SK-N-SH (cell line): ENCODE measurements around the gene WLS. TPM values are rescaled to one million over a fixed set of nuclear protein-coding genes. Genes with fewer than 3 reads are reported as not detected.

Source experiments
- CTCF ChIA-PET: fragments of 300-600, 350-600 bp; formaldehyde crosslinking; extraction: SDS; loops from one replicate; lab custom pipeline; 2021; lab: Yijun Ruan, JAX
- POLR2A ChIA-PET: fragments of 350-600 bp; sonication (Branson Sonifier 250); formaldehyde crosslinking; extraction: SDS; loops from one replicate; lab custom pipeline; 2020; ENCODE audit warnings: antibody characterized with exemption, inconsistent platforms; lab: Yijun Ruan, JAX
- DNase-seq: peaks from one replicate; pipeline ENCODE4 v3.0.0; 2012
- H2AFZ ChIP-seq: fragments of 200-600 bp; sonication (generic); 2 replicates; pipeline ENCODE4 v1.8.1; 2016; ENCODE audit warnings: antibody characterized with exemption, mild to moderate bottlenecking, low read depth
- H3F3A ChIP-seq: fragments of 200-600 bp; sonication (generic); replicated peaks from 2 replicates; pipeline ENCODE3; 2016; ENCODE audit warnings: antibody characterized with exemption, mild to moderate bottlenecking; ENCODE audit not compliant: insufficient read depth
- H3K27ac ChIP-seq, 2 experiments: fragments of 200-500 bp in 1 of 2; fragments of 200-600 bp in 1 of 2; sonication (Bioruptor generic) in 1 of 2; sonication (generic), shearing (Covaris generic) in 1 of 2; 2 replicates each; pipeline versions ENCODE4 v1.5.1 to v1.6.1; 2014 to 2016; ENCODE audit warnings: low read depth in 2 of 2, inconsistent platforms in 1 of 2, low read length in 1 of 2, mild to moderate bottlenecking in 1 of 2, mixed read lengths in 1 of 2
- H3K27me3 ChIP-seq: fragments of 200-600 bp; sonication (generic), shearing (Covaris generic); 2 replicates; pipeline ENCODE4 v1.6.1; 2016; ENCODE audit warnings: mixed run types; ENCODE audit not compliant: insufficient read depth
- H3K36me3 ChIP-seq, 2 experiments: fragments of 200-500 bp in 1 of 2; fragments of 200-600 bp in 1 of 2; sonication (Bioruptor generic) in 1 of 2; sonication (generic) in 1 of 2; replicated peaks in 1 of 2; 2 replicates each; pipeline versions ENCODE3 to v1.5.1; 2014 to 2016; ENCODE audit warnings: low read length in 1 of 2, mild to moderate bottlenecking in 1 of 2; ENCODE audit not compliant: insufficient read depth in 2 of 2, control insufficient read depth in 1 of 2
- H3K4me1 ChIP-seq, 2 experiments: fragments of 200-500 bp in 1 of 2; fragments of 200-600 bp in 1 of 2; sonication (Bioruptor generic) in 1 of 2; sonication (generic), shearing (Covaris generic) in 1 of 2; 2 replicates each; pipeline versions ENCODE4 v1.5.1 to v1.6.1; 2014 to 2016; ENCODE audit warnings: low read depth in 1 of 2, low read length in 1 of 2, mixed run types in 1 of 2; ENCODE audit not compliant: insufficient read depth in 2 of 2, control insufficient read depth in 1 of 2
- H3K4me2 ChIP-seq: fragments of 200-600 bp; sonication (generic), shearing (Covaris generic); 2 replicates; pipeline ENCODE4 v1.6.1; 2017; ENCODE audit warnings: mixed run types
- H3K4me3 ChIP-seq, 2 experiments: fragments of 200-500 bp in 1 of 2; fragments of 200-600 bp in 1 of 2; sonication (Bioruptor generic) in 1 of 2; sonication (generic), shearing (Covaris generic) in 1 of 2; 2 replicates each; pipeline versions ENCODE4 v1.5.1 to v1.8.1; 2014 to 2016; ENCODE audit warnings: low read depth in 2 of 2, inconsistent platforms in 1 of 2, low read length in 1 of 2, mild to moderate bottlenecking in 1 of 2, mixed read lengths in 1 of 2, moderate library complexity in 1 of 2
- H3K79me2 ChIP-seq: fragments of 200-600 bp; sonication (generic); 2 replicates; pipeline ENCODE4 v1.8.1; 2017; ENCODE audit warnings: mild to moderate bottlenecking; ENCODE audit not compliant: insufficient read depth
- H3K9ac ChIP-seq: fragments of 200-600 bp; sonication (generic); 2 replicates; pipeline ENCODE4 v1.6.1; 2017; ENCODE audit warnings: mixed run types
- H3K9me2 ChIP-seq: fragments of 200-600 bp; sonication (generic); 2 replicates; pipeline ENCODE4 v1.6.1; 2017; ENCODE audit warnings: mixed run types
- H3K9me3 ChIP-seq: fragments of 200-600 bp; sonication (generic); 2 replicates; pipeline ENCODE4 v1.6.1; 2017; ENCODE audit warnings: mixed run types, mild to moderate bottlenecking, moderate library complexity
- H4K20me1 ChIP-seq: fragments of 200-600 bp; sonication (generic); 2 replicates; pipeline ENCODE4 v1.6.1; 2017; ENCODE audit warnings: mild to moderate bottlenecking, mixed run types; ENCODE audit not compliant: insufficient read depth
- CHD2 ChIP-seq: fragments of 150-350 bp; IDR thresholded peaks from 2 replicates; pipeline ENCODE4 v1.6.1; 2018; ENCODE audit warnings: low read length; ENCODE audit not compliant: partially characterized antibody
- IRF3 ChIP-seq: fragments of 150-350 bp; IDR thresholded peaks from 2 replicates; pipeline ENCODE4 v1.6.1; 2016; ENCODE audit warnings: mild to moderate bottlenecking, low read depth, low read length
- JUND ChIP-seq: IDR thresholded peaks from 2 replicates; pipeline ENCODE4 v1.4.0; 2012
- MAX ChIP-seq: IDR thresholded peaks from 2 replicates; pipeline ENCODE4 v1.4.0; 2012; ENCODE audit warnings: low read depth
- MXI1 ChIP-seq: IDR thresholded peaks from 2 replicates; pipeline ENCODE4 v1.6.1; 2012; ENCODE audit warnings: mild to moderate bottlenecking, low read depth, low read length, improper control_type of control experiment
- NFIC ChIP-seq: IDR thresholded peaks from 2 replicates; pipeline ENCODE4 v1.4.0; 2012; ENCODE audit warnings: borderline replicate concordance
- POLR2AphosphoS5 ChIP-seq: IDR thresholded peaks from 2 replicates; pipeline ENCODE4 v1.6.1; 2012; ENCODE audit warnings: low read depth, low read length
- RAD21 ChIP-seq: IDR thresholded peaks from 2 replicates; pipeline ENCODE4 v1.6.1; 2012; ENCODE audit warnings: mild to moderate bottlenecking, low read length
- RCOR1 ChIP-seq: fragments of 150-350 bp; IDR thresholded peaks from 2 replicates; pipeline ENCODE4 v1.6.1; 2017; ENCODE audit warnings: antibody characterized with exemption, low read length
- REST ChIP-seq: IDR thresholded peaks from 2 replicates; pipeline ENCODE4 v1.6.1; 2012; ENCODE audit warnings: mild to moderate bottlenecking, low read depth, low read length, moderate library complexity
- TCF12 ChIP-seq: IDR thresholded peaks from 2 replicates; pipeline ENCODE4 v1.4.0; 2012
- TEAD4 ChIP-seq: IDR thresholded peaks from 2 replicates; pipeline ENCODE4 v1.4.0; 2012; ENCODE audit warnings: mild to moderate bottlenecking, borderline replicate concordance; ENCODE audit not compliant: insufficient read depth
- WGBS: methylation state at CpG from one replicate; pipeline ENCODE4 v1.1.6; 2017; ENCODE audit warnings: low lambda C conversion rate; 5-methylcytosine and 5-hydroxymethylcytosine counted together
- polyA plus RNA-seq, 3 experiments: library from polyadenylated mRNA; depleted of rRNA; stranded (reverse); fragments of >200 nt; gene quantifications; 2 replicates each; pipeline ENCODE4 v1.2.3, GENCODE V29; 2012
- TF ChIP-seq, protein P1 (sequence below): IDR thresholded peaks from 2 replicates; pipeline ENCODE4 v1.4.0; 2012; ENCODE audit warnings: low read depth, borderline replicate concordance

Gene WLS
- polyA plus RNA-seq, 1 of the 3 experiments (the other 2 are of a cell fraction): 69.0 TPM

GRCh38 chr1:68145418-68146126 lies 86.8 kb downstream of the WLS start:
- CTCF ChIA-PET: interaction anchor here (1.2 kb wide), 1 partner anchor 21 kb away, joined by 3 read pairs; no protein-coding TSS in a partner anchor
- Histone ChIP-seq H3K27me3 (no peaks in the 10 kb centered on the region), H3K4me3 (no peak overlapping the region), H3F3A (no peaks in the 10 kb centered on the region), H3K36me3 (peaks cover 58 to 78% of the 10 kb centered on the region in 2 experiments), H4K20me1 (no peaks in the 10 kb centered on the region), H3K27ac (no peak overlapping the region), H3K9ac (no peak overlapping the region), H3K9me2 (no peaks in the 10 kb centered on the region), H3K9me3 (no peaks in the 10 kb centered on the region), H3K4me2 (no peak overlapping the region), H3K4me1 (peaks cover 0 to 3% of the 10 kb centered on the region in 2 experiments; a peak in 1 of 4 replicates), H3K79me2 (no peaks in the 10 kb centered on the region), H2AFZ (no peak overlapping the region)
- TF ChIP-seq MXI1 (no peak), TEAD4 (no peak), POLR2AphosphoS5 (no peak)
- no peak for DNase-seq
- POLR2A ChIA-PET: no interaction called here
- WGBS: 97% methylated on average over 9 of the region's 10 CpGs

GRCh38 chr1:68144856-68145255 lies 87.5 kb downstream of the WLS start:
- peaks cover 58 to 74% of the 10 kb centered on the region in 2 experiments for H3K36me3 ChIP-seq
- H3K27me3 ChIP-seq: no peaks in the 10 kb centered on the region

GRCh38 chr1:68143633-68144032 lies 88.7 kb downstream of the WLS start:
- ChIA-PET POLR2A (no interaction called here), CTCF (interaction anchor here (0.8 to 2.0 kb wide), 3 partner anchors 23 to 294 kb away, joined by 4 to 7 read pairs (median 4); no protein-coding TSS in a partner anchor)
- H3K4me1 ChIP-seq: no peaks in the 10 kb centered on the region; a peak in 1 of 4 replicates
- H3K27me3 ChIP-seq: no peaks in the 10 kb centered on the region
- no peak overlapping the region for H3K4me2 ChIP-seq
- no peaks in the 10 kb centered on the region for H4K20me1 ChIP-seq
- H3K4me3 ChIP-seq: no peak overlapping the region
- no peak overlapping the region for H2AFZ ChIP-seq
- H3K27ac ChIP-seq: no peak overlapping the region
- no peaks in the 10 kb centered on the region for H3K9me2 ChIP-seq
- H3K9me3 ChIP-seq: no peaks in the 10 kb centered on the region
- 85% methylated on average over 2 of the region's 2 CpGs for WGBS
- H3K9ac ChIP-seq: no peak overlapping the region
- H3K36me3 ChIP-seq: peaks cover 56 to 73% of the 10 kb centered on the region in 2 experiments
- no peaks in the 10 kb centered on the region for H3K79me2 ChIP-seq
- no peaks in the 10 kb centered on the region for H3F3A ChIP-seq
- no peak for DNase-seq
- TF ChIP-seq NFIC (no peak), RCOR1 (no peak), CHD2 (no peak), MAX (no peak), JUND (no peak), RAD21 (no peak), REST (no peak), TCF12 (no peak)
- TF ChIP-seq, protein P1, sequence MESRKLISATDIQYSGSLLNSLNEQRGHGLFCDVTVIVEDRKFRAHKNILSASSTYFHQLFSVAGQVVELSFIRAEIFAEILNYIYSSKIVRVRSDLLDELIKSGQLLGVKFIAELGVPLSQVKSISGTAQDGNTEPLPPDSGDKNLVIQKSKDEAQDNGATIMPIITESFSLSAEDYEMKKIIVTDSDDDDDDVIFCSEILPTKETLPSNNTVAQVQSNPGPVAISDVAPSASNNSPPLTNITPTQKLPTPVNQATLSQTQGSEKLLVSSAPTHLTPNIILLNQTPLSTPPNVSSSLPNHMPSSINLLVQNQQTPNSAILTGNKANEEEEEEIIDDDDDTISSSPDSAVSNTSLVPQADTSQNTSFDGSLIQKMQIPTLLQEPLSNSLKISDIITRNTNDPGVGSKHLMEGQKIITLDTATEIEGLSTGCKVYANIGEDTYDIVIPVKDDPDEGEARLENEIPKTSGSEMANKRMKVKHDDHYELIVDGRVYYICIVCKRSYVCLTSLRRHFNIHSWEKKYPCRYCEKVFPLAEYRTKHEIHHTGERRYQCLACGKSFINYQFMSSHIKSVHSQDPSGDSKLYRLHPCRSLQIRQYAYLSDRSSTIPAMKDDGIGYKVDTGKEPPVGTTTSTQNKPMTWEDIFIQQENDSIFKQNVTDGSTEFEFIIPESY: no peak

More at GRCh38 chr1:68144856-68145255, 87.5 kb downstream of the WLS start:
- Histone ChIP-seq H3K79me2 (no peaks in the 10 kb centered on the region), H3K9me3 (no peaks in the 10 kb centered on the region), H3F3A (no peaks in the 10 kb centered on the region), H3K9me2 (no peaks in the 10 kb centered on the region), H3K4me1 (peaks cover 0 to 3% of the 10 kb centered on the region in 2 experiments; a peak in 1 of 4 replicates), H3K4me3 (no peak overlapping the region), H4K20me1 (no peaks in the 10 kb centered on the region), H3K4me2 (no peak overlapping the region), H3K27ac (no peak overlapping the region), H3K9ac (no peak overlapping the region), H2AFZ (no peak overlapping the region)
- DNase-seq: no peak
- ChIA-PET CTCF (interaction anchor here (0.9 to 1.2 kb wide), 2 partner anchors 22 to 197 kb away, joined by 3 to 4 read pairs; no protein-coding TSS in a partner anchor), POLR2A (no interaction called here)
- no peak for TF ChIP-seq IRF3
- 97% methylated on average over 4 of the region's 4 CpGs for WGBS
